Ovary (tissue), 3 donors: ENCODE data around the gene DNASE1.

Source experiments
- POLR2A ChIP-seq: fragments of 450-650 bp; IDR thresholded peaks from one replicate; pipeline ENCODE4 v1.6.1; 2017; ENCODE audit warnings: antibody characterized with exemption, mild to moderate bottlenecking, moderate library complexity
- TF ChIP-seq, protein P1 (sequence below), 3 donors: fragments of 450-650 bp in 2 of 3; fragments of 200-600 bp in 1 of 3; IDR thresholded peaks; one replicate each; pipeline versions ENCODE4 v1.5.1 to v1.8.0; 2016 to 2022; ENCODE audit warnings: antibody characterized with exemption in 3 of 3, mild to moderate bottlenecking in 1 of 3
- donor health status: DM: no; HTN: no; CAD: no.

GRCh38 chr16:3696425-3697218 is 42.1 kb downstream of the DNASE1 start:
- TF ChIP-seq POLR2A, result no peak
- TF ChIP-seq, protein P1, sequence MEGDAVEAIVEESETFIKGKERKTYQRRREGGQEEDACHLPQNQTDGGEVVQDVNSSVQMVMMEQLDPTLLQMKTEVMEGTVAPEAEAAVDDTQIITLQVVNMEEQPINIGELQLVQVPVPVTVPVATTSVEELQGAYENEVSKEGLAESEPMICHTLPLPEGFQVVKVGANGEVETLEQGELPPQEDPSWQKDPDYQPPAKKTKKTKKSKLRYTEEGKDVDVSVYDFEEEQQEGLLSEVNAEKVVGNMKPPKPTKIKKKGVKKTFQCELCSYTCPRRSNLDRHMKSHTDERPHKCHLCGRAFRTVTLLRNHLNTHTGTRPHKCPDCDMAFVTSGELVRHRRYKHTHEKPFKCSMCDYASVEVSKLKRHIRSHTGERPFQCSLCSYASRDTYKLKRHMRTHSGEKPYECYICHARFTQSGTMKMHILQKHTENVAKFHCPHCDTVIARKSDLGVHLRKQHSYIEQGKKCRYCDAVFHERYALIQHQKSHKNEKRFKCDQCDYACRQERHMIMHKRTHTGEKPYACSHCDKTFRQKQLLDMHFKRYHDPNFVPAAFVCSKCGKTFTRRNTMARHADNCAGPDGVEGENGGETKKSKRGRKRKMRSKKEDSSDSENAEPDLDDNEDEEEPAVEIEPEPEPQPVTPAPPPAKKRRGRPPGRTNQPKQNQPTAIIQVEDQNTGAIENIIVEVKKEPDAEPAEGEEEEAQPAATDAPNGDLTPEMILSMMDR (IDR thresholded peaks at IDR 0.05), result no peak
